Measurements from ENCODE around the gene APOH.

Gene APOH

DNA sequence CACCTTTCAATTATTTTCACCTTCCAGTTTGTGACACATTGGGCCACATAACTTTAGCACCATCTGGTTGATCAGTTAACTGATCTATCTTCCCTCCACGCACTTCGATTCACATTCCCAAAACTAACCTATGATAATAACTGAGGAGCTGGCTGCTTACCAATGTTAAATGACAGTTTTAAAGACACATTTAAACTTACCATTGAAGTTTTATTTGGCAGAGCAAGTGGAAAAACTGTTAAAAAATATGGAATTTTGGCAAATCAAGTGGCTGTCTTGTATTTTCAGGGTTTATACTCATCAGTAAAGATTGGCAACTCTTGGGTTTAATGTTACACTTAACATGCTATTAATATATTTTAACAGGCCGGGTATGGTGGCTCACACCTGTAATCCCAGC, 5.4 kb upstream of the APOH start:
- DNase-seq = no peak

- no peak for DNase-seq
These were observed 4.0 kb upstream of the APOH start for GRCh38 chr17:66233023-66233753.

DNA sequence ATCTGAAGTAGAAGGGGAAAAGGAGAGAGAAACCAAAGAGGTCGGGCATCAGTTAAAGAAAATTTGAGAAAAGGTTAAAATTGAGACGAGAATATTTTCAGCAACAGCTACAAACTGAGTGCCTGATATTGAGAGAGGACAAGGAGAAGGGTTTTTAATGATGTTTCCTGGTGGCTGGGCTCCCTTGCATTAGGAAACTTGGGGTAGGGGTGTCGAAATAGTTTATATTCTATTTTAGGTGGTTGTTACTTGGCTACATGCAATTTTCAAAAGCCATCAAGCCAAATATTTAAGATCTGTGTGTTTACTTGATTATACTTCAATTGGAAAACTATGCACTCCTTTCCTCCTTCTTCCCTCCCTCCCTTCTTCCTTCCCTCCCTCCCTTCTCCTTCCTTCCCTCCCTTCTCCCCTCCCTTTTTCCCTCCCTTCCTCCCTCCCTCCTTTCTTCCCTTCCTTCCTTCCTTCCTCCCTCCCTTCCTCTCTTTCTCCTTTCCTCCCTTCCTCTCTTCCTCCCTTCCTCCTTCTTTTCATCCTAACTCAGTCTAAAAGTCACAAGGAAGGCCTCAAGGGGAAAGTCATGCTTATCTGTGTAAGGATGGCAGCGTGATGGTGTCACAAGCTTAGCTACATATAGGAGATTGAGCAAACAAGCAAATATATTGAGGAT, 1.8 kb upstream of the APOH start:
- no peak for DNase-seq

DNA sequence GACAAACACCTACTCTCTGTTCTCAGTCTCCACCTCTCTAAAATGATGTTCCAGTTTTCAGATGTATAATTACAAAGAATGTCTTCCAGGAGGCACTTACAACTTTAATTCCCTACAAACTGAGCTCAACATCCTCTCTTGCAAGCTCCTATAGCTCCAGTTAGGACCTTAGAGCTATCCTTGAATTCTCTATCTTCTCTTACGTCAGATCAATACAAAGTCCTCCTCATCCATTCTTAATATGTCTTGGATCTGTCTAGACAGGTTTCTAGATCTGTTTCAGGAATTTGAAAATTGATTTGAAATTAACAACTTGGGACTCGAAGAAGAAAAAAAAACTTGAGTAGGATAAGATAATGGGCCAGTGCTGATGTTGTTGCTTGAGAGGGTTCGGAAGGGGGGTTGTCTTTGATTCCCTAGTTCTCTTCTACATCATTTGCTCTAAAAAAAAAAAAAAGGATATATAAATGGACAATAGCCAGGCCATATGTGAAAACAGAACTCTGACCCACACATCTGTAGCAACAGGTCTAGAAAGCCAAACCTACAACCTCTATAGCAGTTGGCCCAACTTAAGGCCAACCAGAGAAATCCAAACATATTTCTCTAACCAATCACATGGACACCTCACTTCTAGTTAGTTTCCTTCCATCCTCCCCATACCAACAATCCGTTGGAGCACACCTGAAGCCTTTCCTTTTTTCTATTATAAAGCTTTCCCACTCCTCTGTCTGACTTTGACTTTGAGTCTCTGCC, 746 bp upstream of the APOH start:
- no peak for DNase-seq

- DNase-seq = no peak
These were observed 1.8 kb downstream of the APOH start for GRCh38 chr17:66227212-66228045.

DNA sequence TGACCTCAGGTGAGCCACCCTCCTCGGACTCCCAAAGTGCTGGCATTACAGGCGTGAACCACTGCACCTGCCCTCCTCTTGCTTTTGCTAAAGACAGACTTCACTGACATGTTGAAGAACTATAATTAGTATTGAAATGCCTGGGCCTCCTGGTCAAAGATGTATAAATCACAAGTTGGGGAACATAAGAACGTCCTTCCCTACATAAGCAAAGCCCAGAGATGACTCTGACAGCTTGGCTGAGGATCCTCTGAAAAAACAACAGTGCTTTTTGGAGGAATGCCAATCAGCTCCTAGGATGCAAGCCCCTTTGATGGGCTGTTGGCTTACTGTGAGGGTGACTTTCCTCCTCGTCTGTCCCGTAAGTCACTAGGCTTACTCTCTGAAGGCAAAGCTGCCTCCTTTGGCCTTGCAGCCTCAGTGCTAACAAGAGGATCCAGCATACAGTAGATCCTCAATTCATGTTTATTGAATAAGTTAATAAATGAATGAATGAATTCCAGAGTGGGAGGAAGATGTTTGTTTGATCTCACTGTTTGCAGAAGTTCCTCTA, 6.3 kb downstream of the APOH start:
- DNase-seq = no peak

GRCh38 chr17:66221755-66222530, 7.3 kb downstream of the APOH start:
- no peak for DNase-seq

DNA sequence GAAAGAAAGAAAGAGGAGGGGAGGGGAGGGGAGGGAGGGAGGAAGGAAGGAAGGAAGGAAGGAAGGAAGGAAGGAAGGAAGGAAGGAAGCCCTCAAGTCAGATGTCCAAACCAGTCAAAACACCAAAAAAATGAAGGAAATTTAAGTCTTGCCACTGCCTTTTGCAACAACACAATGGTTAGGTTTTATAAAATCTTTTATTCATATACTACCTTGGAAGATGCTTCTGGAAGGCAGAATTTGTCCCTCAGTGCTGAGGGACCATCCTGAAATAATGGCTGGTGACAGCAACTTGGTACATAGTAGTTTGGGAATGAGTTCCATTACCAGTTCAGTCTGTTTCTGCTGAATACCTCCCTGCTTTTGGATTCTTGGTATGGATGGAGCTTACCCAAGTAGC, 7.9 kb downstream of the APOH start:
- DNase-seq = no peak

DNA sequence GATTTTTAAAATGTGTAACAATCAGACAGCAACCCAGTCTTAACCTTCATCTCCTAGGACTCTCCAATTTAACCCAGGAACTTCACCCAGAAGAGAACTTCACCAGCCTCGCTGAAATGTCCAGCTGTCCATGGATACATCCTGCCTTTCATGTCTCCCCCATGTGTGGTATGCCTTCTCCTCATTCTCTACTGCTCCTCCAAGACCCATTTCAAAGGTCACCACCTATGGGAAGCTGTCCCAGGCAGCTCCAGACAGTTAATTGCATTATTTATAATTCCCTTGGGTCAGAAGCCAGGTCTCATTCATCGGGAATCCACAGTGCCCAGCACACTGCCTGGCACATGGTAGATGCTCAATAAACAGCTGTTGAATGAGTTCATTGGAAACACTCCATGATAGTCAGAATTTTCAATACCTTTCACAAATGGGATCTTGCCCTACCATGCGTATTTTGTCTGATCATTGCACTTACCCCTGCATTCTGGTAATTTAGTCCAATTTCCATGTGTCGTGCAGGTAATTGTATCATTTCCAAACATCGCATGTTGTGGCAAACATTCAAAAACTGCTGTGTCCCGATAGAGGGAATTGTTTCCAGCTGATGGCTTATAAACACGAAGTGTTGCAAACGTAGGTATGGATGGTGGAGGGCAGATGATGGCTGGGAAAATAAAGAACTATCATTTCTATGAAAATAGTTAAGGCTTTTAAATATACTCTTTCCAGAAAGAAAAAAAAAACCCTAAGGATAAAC, 9.0 kb downstream of the APOH start:
- no peak for DNase-seq

DNA sequence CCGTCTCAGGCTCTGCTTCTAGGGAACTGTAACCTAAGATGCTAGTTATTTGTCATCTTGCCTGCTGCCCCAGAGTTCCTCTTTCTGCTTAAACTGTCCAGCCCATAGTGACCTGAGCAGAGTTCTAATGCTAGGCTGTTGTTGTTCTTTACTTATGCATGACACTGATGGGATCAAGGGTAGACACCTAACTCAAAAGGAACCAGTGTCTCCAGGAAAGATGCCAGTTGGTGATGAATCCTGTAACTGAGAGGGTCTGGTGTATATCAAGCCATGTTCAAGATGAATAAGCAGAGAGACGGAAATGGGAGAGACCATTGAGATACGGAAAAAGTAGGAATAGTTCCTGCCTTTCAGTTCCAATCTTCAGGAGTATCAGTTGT, 13.7 kb downstream of the APOH start:
- no peak for DNase-seq

- DNase-seq = peak in 1 of 2 experiments; percentile 44
These were observed 14.2 kb downstream of the APOH start for GRCh38 chr17:66214884-66215528.

DNA sequence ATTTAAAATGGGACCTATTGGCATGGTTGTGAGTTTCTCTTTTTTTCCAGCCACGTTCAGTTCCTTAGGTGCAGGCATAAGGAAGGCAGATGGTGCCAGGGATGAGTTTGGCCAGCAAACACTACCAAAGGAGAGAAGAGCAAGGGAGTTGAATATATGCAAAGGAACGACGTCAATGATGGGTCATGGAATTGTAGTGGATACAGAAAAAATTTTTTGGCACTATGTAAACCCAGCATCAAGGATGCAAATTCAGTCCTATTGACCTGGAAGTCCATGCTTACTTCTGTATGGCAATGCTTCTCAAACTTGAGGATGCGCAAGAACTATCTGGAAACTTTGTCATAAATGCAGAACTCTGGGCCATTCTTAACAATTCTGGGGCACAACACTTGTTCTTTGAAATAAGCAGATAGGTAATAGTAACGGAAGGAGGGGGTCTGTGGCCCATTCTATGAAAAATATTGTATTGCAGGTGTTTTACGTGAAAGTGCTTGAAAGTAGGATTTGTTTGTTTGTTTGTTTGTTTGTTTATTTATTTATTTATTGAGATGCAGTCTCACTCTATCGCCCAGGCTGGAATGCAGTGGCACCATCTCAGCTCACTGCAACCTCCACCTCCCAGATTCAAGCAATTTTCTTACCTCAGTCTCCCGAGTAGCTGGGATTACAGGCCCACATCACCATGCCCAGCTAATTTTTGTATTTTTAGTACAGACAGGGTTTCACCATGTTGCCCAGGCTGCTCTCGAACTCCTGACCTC, 18.0 kb downstream of the APOH start:
- no peak for DNase-seq

DNA sequence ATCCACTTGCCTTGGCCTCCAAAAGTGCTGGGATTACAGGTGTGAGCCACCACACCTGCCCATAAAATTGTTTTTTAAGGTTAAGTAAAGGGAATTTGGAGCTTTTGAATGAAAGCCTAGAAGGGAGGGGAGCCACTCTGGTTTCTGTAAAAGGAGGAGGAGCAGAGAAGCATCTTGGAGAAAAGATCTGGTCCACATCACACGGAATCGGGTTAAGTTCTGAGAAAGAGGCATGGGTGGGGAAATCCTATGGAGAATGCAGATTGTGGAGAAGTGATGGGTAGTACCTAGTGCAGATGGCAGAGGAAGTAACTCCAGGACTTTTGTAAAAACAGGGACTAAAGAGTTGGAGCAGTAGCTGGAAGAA, 19.0 kb downstream of the APOH start:
- no peak for DNase-seq

DNA sequence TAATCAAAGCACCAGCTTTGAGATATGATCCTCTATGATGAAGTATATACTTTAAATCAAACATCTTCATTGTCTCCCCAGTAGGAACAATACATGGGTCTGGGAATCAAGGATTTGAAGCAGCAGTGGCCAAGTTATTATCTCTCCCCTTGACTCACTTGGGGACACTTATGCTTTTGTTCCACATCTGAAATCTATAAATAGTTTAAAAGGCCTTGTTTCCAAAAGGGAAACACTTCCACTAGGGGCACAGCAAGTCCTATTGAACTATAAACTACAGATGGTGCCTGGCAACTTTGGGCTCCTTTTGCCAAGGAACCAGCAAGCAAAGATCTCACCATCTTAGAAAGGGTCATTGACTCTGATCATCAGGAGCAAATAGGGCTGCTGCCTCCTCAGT, 21.3 kb downstream of the APOH start:
- DNase-seq = no peak

DNA sequence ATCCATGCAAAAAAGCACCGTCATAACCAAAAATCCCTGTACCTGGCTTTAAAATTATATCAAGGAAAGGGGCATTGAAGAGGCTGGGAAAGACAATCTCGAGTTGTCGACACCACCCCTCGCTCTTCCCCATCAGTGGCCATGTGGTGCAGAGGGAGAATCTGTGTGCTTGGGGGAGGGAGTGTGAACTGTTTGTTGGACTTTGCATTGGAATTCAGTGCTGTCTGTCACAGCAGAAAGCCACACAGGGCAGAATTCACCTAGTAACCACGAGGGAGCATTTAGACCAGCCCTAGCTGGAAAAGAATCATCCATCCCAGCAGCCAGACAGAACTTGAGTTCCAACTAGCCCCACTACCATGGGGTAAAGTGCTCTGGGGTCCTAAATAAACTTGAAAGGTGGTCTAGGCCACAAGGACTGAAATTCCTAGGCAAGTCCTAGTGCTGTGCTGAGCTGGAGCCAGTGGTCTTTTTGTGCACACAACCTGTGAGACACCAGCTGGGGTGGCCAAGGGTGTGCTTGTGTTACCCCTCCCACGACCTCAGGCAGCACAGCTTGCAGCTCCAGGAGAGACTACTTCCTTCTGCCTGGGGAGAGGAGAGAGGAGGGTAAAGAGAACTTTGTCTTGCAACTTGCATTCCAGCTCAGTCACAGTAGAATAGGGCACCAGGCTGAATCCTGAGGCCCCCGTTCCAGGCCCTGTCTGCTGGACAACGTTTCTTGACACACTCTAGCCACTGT, 25.8 kb downstream of the APOH start:
- no peak for DNase-seq

- peak in 1 of 2 experiments; percentile 30 for DNase-seq
These were observed 28.5 kb downstream of the APOH start for GRCh38 chr17:66200685-66201092.

- DNase-seq = no peak
These were observed 31.0 kb downstream of the APOH start for GRCh38 chr17:66198242-66198641.

DNA sequence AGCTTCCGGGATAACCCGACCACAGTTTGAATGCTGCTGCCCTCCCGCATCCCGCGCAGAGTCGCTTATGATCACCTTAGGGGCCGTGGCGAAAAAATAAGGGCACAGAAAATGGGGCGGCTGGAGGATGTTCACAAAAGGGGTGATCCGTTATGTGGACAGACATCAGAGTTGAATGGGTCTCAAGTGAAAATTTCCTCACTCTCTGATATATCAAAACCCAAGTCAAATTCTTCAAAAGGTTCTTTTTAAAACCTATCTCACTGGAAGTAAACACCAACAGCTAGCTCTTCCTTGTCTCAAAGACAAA, 36.9 kb downstream of the APOH start:
- DNase-seq = no peak

All from NCI-H1930 (cell line).